HepG2 (cell line): ENCODE data around the gene RDH16. TPM values are rescaled to one million over a fixed set of nuclear protein-coding genes. Genes with fewer than 3 reads are reported as not detected.

Experiments
- AKAP8 ChIP-seq: sonication (generic); formaldehyde crosslinking; IDR thresholded peaks from 2 replicates; pipeline ENCODE4 v1.5.1; 2020; ENCODE audit warnings: mild to moderate bottlenecking, missing genetic modification reagents
- ATF5 ChIP-seq: sonication (generic); formaldehyde crosslinking; IDR thresholded peaks from 2 replicates; pipeline ENCODE4 v1.4.0; 2020; ENCODE audit warnings: mild to moderate bottlenecking, low read depth, missing genetic modification reagents
- ELF1 ChIP-seq: sonication (generic); formaldehyde crosslinking; IDR thresholded peaks from 2 replicates; pipeline ENCODE4 v1.4.0; 2020; ENCODE audit warnings: missing genetic modification reagents
- HNRNPK ChIP-seq: fragments of 200-400 bp; formaldehyde crosslinking; IDR thresholded peaks from 2 replicates; pipeline ENCODE4 v1.6.1; 2018; ENCODE audit warnings: low read length, low read depth, moderate library complexity, mild to moderate bottlenecking; ENCODE audit not compliant: poor library complexity, severe bottlenecking
- IRF2 ChIP-seq: IDR thresholded peaks from 2 replicates; pipeline ENCODE4 v1.6.1; 2018; ENCODE audit warnings: missing genetic modification reagents, missing compliant biosample characterization
- LCORL ChIP-seq, 2 experiments: fragments of 450-650 bp in 1 of 2; sonication (generic) in 1 of 2; formaldehyde crosslinking in 1 of 2; IDR thresholded peaks; 2 replicates each; pipeline versions ENCODE4 v1.5.0 to v1.6.1; 2017 to 2020; ENCODE audit warnings: antibody characterized with exemption in 1 of 2, missing genetic modification reagents in 1 of 2
- MXD4 ChIP-seq: IDR thresholded peaks from 2 replicates; pipeline ENCODE4 v1.6.1; 2016; ENCODE audit warnings: mild to moderate bottlenecking, missing biosample characterization, missing genetic modification reagents
- NR2F2 ChIP-seq: IDR thresholded peaks from 2 replicates; pipeline ENCODE4 v1.6.1; 2012; ENCODE audit warnings: low read depth, inconsistent platforms, borderline replicate concordance
- RFX1 ChIP-seq: fragments of 450-650 bp; IDR thresholded peaks from 2 replicates; pipeline ENCODE4 v1.6.1; 2017
- SKI ChIP-seq: fragments of 450-650 bp; IDR thresholded peaks from one replicate; pipeline ENCODE4 v1.6.1; 2018; ENCODE audit warnings: mild to moderate bottlenecking; ENCODE audit not compliant: partially characterized antibody
- SMC3 ChIP-seq: IDR thresholded peaks from 2 replicates; pipeline ENCODE4 v1.6.1; 2011; ENCODE audit warnings: low read length, improper control_type of control experiment
- SOX13 ChIP-seq, 3 experiments: fragments of 450-650 bp in 1 of 3; sonication (generic) in 1 of 3; formaldehyde crosslinking in 1 of 3; IDR thresholded peaks in 2 of 3; conservative IDR thresholded peaks in 1 of 3; 2 replicates each; pipeline versions ENCODE4 v1.5.0 to v1.6.1; 2016 to 2020; ENCODE audit warnings: antibody characterized with exemption in 1 of 3, mild to moderate bottlenecking in 1 of 3, missing compliant biosample characterization in 1 of 3, missing genetic modification reagents in 1 of 3, moderate library complexity in 1 of 3
- SRY ChIP-seq: sonication (generic); formaldehyde crosslinking; IDR thresholded peaks from 2 replicates; pipeline ENCODE4 v1.8.0; 2022; ENCODE audit warnings: mild to moderate bottlenecking, missing genetic modification reagents
- TARDBP ChIP-seq: sonication (generic); formaldehyde crosslinking; IDR thresholded peaks from 2 replicates; pipeline ENCODE4 v1.8.0; 2022; ENCODE audit warnings: mild to moderate bottlenecking, missing genetic modification reagents
- TFDP2 ChIP-seq: sonication (generic); formaldehyde crosslinking; IDR thresholded peaks from 2 replicates; pipeline ENCODE4 v1.4.0; 2020; ENCODE audit warnings: missing genetic modification reagents
- ZFX ChIP-seq: sonication (generic); formaldehyde crosslinking; IDR thresholded peaks from 2 replicates; pipeline ENCODE4 v1.4.0; 2020; ENCODE audit warnings: mild to moderate bottlenecking, low read depth, missing genetic modification reagents, moderate library complexity
- ZNF180 ChIP-seq: sonication (generic); formaldehyde crosslinking; IDR thresholded peaks from 2 replicates; pipeline ENCODE4 v1.4.0; 2020; ENCODE audit warnings: low read depth, missing genetic modification reagents, borderline replicate concordance
- ZNF274 ChIP-seq: sonication (generic); formaldehyde crosslinking; IDR thresholded peaks from 2 replicates; pipeline ENCODE4 v1.5.1; 2020; ENCODE audit warnings: mild to moderate bottlenecking, missing genetic modification reagents
- ZNF414 ChIP-seq: sonication (generic); formaldehyde crosslinking; IDR thresholded peaks from 2 replicates; pipeline ENCODE4 v1.5.0; 2020; ENCODE audit warnings: missing genetic modification reagents
- ZNF496 ChIP-seq: sonication (generic); formaldehyde crosslinking; IDR thresholded peaks from 2 replicates; pipeline ENCODE4 v1.8.1; 2023; ENCODE audit warnings: mild to moderate bottlenecking, moderate library complexity, missing genetic modification reagents; ENCODE audit not compliant: insufficient replicate concordance
- ZNF513 ChIP-seq: sonication (generic); formaldehyde crosslinking; conservative IDR thresholded peaks from 2 replicates; pipeline ENCODE4 v1.5.0; 2020; ENCODE audit warnings: missing genetic modification reagents
- polyA plus RNA-seq, 8 experiments: library from polyadenylated mRNA; depleted of rRNA in 3 of 8; stranded (reverse) in 7 of 8; unstranded in 1 of 8; fragments of >200 nt; fragmentation: Illumina TruSeq in 4 of 8; extraction: Trizol in 4 of 8; gene quantifications; 2 replicates each; pipeline versions ENCODE4 v1.2.1 to v1.2.3, GENCODE V29; 2011 to 2016; ENCODE audit warnings: low read depth in 4 of 8, missing spikeins in 1 of 8, mixed read lengths in 1 of 8; ENCODE audit not compliant: insufficient read depth in 1 of 8
- total RNA-seq, 5 experiments: library from RNA; depleted of rRNA; stranded (reverse); fragments of >200 nt; fragmentation: Illumina TruSeq; extraction: Trizol; gene quantifications; 2 replicates each; pipeline ENCODE4 v1.2.3, GENCODE V29; 2016; ENCODE audit warnings: low read depth in 1 of 5

RDH16 gene
- total and polyA plus RNA-seq, 2 of the 13 experiments (the other 11 are each of a cell fraction or from before 2014, with no cell fraction given), result 0.05 to 0.13 TPM

GRCh38 chr12:57001448-57001906, 44.1 kb upstream of the RDH16 start (continued):
- no peak for TF ChIP-seq LCORL (IDR thresholded peaks at IDR 0.05)
- peak; percentile 67; the same call in 1 of the 2 replicates for TF ChIP-seq LCORL (CRISPR knock-in tag; IDR thresholded peaks at IDR 0.05)
- TF ChIP-seq SMC3, result peak; percentile 59
- no peak for TF ChIP-seq ZNF496 (CRISPR knock-in tag)
- TF ChIP-seq NR2F2, result peak; percentile 92
- TF ChIP-seq MXD4, result 0 out of 2 replicates have a peak, but pooled peaks have one; percentile 41
- no peak for TF ChIP-seq SOX13 (IDR thresholded peaks at IDR 0.05)
- TF ChIP-seq SOX13 (CRISPR knock-in tag; conservative IDR thresholded peaks at IDR 0.05 in 1 of 2, IDR thresholded peaks at IDR 0.05 in 1 of 2), result peak in 1 of 2 experiments; percentile 73; a peak in 2 of 4 replicates
- peak; percentile 44; the same call in 1 of the 2 replicates for TF ChIP-seq ZFX (CRISPR knock-in tag)
- TF ChIP-seq TFDP2 (CRISPR knock-in tag), result 0 out of 2 replicates have a peak, but pooled peaks have one; percentile 18
- TF ChIP-seq ZNF513 (CRISPR knock-in tag), result no peak
- TF ChIP-seq TARDBP (CRISPR knock-in tag), result peak; percentile 68; the same call in 1 of the 2 replicates
- peak; percentile 70 for TF ChIP-seq SKI
- no peak for TF ChIP-seq ZNF180 (CRISPR knock-in tag)
- TF ChIP-seq IRF2 (CRISPR knock-in tag), result 0 out of 2 replicates have a peak, but pooled peaks have one; percentile 56
- TF ChIP-seq HNRNPK, result no peak
- TF ChIP-seq RFX1, result no peak
- TF ChIP-seq ELF1 (CRISPR knock-in tag), result peak; percentile 14; the same call in 1 of the 2 replicates
- TF ChIP-seq ATF5 (CRISPR knock-in tag), result no peak
- TF ChIP-seq ZNF274 (CRISPR knock-in tag), result 0 out of 2 replicates have a peak, but pooled peaks have one; percentile 76
- no peak for TF ChIP-seq SRY
- no peak for TF ChIP-seq AKAP8 (CRISPR knock-in tag)
- no peak for TF ChIP-seq ZNF414 (CRISPR knock-in tag)
